Measurements from ENCODE around the gene CKMT1A.
A peak's percentile ranks its signal among the peaks of the same experiment; 100 is the strongest.
"Not testable (repeated sequence)": the region's sequence is repeated elsewhere in the genome, so short reads cannot be mapped to it uniquely, and the experiment has no call there.

Gene CKMT1A

DNA sequence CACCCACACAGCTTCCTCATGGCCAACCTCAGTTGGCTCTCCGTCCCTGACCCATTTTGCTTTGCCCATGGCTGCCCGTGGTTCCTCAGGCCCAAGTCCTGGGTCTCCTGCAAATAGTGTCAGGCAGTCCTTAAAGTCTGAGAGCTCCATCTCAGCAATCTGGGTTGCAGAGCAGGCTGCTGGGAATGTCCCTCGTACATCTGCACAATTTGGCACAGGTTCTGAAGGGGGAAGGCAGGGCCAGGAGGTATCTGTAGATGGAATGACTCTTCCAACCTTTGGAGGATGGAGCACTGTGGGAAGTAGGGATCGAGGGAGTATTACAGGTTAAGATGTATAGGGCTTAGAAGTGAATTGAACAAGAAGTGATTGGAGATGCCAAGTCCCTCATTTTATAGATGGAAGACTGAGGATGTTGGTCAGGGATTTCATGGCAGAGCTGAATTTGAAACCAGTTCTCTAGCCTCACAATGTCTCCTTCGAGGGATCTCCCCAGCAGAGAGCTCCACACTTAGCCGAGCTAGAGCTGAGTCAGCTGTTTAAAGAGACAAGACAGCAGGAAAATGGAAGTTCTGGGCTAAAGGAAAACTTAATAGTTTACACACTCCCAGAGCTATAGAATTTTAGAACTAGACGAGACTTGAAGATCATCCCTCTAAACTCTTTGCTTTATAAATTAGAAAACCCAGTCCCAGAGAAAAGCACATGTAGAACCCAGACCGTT lies 9.2 kb downstream of the CKMT1A start:
- TF ChIP-seq, protein P1, sequence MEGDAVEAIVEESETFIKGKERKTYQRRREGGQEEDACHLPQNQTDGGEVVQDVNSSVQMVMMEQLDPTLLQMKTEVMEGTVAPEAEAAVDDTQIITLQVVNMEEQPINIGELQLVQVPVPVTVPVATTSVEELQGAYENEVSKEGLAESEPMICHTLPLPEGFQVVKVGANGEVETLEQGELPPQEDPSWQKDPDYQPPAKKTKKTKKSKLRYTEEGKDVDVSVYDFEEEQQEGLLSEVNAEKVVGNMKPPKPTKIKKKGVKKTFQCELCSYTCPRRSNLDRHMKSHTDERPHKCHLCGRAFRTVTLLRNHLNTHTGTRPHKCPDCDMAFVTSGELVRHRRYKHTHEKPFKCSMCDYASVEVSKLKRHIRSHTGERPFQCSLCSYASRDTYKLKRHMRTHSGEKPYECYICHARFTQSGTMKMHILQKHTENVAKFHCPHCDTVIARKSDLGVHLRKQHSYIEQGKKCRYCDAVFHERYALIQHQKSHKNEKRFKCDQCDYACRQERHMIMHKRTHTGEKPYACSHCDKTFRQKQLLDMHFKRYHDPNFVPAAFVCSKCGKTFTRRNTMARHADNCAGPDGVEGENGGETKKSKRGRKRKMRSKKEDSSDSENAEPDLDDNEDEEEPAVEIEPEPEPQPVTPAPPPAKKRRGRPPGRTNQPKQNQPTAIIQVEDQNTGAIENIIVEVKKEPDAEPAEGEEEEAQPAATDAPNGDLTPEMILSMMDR (IDR thresholded peaks at IDR 0.05; ENCODE audit: low read depth, low read length): no peak
- H3K4me3 ChIP-seq (ENCODE audit: low read depth, low read length): no peak overlapping the region

DNA sequence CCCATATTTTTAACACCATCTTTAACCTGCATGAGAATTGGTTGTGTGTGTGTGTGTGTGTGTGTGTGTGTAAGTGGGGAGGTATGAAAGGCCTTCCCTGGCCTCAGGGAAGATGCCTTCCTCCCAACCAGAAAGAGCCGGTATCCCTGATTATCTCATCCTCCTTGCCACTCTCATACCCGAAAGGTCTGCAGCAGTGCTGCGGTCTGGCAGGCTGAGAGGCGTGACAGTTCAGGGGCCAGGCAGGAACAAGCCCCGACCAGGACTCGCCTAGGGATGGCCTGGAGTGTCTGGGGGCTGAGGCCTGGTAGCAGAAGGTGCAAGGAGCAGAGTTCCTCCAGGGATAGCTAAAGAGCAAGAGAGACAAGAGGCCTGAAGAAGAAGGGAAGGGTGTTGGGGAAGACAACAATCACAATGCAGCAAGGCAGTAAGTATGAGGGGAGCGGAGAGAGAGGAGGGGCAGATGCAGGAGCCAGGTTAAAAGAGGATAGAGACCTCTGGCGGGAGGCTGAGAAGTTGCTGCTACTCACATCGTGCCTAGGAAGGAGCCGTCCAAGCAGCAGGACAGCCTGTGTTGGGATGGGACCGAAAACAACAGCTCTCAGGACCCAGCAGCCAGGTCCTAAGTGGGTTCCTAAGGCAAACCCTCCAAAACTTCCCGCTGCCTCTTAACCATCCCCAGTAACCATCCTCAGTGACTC lies 16.9 kb downstream of the CKMT1A start:
- not testable (repeated sequence) for H3K4me3 ChIP-seq (ENCODE audit: low read depth, low read length)

DNA sequence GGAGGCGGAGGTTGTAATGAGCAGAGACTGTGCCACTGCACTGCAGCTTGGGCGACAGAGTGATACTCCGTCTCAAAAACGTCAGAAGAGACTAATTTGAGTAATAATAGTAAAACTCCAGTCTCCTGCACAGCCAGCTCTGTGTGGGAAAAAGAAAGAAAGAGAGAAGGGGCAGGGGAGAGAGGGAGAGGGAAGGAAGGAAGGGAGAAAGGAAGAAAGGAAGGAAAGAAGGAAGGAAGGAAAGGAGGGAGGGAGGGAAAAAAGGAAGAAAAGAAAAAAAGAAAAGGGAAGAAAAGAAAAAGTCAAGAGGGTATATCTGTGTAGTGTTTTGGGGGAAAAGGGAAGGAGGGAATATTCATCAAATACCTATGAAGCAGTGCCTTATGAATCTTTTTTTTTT lies 29.5 kb downstream of the CKMT1A start:
- TF ChIP-seq, protein P1 (IDR thresholded peaks at IDR 0.05; ENCODE audit: low read depth, low read length): no peak
- H3K4me3 ChIP-seq (ENCODE audit: low read depth, low read length): no peak overlapping the region

DNA sequence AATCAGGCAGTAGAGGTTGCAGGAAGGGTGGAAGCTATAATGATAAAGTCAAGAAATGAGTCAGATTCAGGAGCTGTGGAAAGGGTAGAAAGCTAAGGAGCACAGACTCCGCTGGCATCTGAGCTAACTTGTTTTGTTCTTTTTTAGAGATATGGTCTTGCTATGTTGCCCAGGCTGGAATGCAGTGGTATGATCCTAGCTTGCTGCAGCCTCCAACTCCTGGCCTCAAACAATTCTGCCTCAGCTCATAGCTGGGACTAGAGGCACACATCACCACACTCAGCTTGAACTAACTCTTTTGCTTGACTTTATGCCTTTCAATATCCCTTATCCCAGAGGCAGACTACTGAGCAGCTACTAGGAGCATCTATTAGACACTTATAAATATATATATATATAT lies 32.6 kb downstream of the CKMT1A start:
- H3K4me3 ChIP-seq (ENCODE audit: low read depth, low read length): not testable (repeated sequence)

DNA sequence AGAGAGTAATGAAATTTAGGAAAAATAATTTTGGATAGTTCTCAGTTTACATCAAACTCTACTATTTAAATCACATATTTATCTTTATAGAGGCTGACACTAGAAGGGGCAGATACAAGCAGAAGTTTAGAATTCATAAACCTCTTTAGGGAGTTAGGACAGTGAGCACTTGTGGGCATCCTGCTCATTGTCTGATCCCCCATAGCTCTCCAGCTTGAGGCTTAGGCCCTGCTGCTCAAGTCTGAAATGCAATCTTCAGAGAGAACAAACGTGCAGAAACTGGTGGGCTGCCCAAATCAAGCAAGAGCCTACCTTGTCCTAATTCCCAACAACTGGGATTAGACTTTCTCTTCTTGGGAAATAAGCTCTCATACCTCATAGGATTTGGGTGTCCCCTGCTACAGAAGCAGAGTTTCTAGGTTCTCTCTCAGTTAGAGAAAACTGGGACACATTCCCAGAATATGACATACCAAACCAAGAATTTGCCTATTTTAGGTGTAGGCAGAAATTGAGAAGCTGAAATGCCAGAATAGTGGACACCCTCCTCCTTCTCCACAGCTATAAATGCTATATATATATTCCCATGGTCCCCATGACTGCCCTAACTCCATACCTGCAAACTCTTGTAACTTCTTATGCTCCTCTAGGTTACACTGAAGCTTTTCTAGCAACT lies 34.5 kb downstream of the CKMT1A start:
- not testable (repeated sequence) for H3K4me3 ChIP-seq (ENCODE audit: low read depth, low read length)

DNA sequence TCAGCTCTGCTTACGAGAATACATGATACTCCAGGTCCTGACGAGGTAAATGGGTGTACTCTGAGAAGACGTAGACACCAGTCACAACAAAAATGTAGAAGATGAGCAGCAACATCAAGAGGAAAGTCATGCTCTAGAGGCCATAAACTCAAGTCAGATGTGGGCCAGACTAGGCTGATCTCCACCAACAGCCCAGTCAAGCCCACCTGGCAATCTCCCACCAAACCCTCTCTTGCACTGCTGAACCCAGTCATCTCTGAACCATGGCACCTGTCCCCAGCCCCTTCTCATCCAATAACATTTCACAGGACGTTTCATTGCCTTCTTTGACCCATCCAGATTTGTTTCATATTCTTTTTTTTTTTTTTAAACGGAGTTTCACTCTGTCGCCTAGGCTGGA lies 41.8 kb downstream of the CKMT1A start:
- TF ChIP-seq, protein P1 (IDR thresholded peaks at IDR 0.05; ENCODE audit: low read depth, low read length): no peak
- H3K4me3 ChIP-seq (ENCODE audit: low read depth, low read length): no peak overlapping the region

DNA sequence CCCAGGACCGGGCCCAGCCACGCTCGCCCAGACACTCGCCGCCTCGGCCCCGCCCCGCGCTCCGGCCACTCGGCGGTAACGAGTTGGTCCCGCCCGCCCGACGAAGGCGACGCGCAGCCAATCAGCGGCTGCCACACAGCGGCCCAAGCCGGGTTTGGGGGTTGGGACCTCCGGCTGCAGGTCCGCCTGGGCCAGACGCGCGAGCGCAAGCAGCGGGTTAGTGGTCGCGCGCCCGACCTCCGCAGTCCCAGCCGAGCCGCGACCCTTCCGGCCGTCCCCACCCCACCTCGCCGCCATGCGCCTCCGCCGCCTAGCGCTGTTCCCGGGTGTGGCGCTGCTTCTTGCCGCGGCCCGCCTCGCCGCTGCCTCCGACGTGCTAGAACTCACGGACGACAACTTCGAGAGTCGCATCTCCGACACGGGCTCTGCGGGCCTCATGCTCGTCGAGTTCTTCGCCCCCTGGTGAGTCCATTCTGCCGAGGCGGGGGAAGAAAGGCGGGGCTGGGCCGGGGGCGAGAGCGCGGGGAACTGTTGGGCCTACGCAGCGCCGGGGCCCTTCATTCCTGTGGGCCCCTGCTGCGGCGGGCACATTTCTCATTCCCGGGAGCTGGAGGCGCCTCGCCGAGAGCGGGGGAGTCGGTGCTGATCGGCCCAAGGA lies 52.7 kb downstream of the CKMT1A start, which contains the start of gene PDIA3:
TSS of gene PDIA3 (plus strand) at position 194 of the 658 bp plus-strand sequence. CDS start at position 296, 102 bp downstream.
- peak within 1 kb of the TSS; percentile 78 for H3K4me3 ChIP-seq (ENCODE audit: low read depth, low read length)

DNA sequence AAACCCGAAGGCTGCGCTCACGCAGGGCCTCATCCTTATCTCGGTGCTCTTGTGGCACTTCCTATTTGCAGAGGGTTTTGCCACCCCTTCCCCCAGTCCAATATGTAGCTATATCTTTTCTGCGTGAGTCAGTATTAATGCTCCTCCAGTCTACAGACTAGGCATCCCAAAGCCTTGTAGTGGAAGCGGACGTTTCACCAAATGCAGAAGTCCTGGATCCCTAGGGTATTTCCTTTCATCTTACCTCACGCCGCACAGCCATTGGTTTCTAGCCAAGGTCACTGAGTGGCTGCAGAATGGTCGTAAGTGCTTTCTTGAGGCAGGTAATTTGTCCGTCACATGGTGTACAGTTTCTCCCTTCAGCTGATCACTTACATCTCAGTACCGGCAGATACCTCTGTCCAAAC lies 53.2 kb downstream of the CKMT1A start:
- H3K4me3 ChIP-seq (ENCODE audit: low read depth, low read length): peak overlapping the region; percentile 78

DNA sequence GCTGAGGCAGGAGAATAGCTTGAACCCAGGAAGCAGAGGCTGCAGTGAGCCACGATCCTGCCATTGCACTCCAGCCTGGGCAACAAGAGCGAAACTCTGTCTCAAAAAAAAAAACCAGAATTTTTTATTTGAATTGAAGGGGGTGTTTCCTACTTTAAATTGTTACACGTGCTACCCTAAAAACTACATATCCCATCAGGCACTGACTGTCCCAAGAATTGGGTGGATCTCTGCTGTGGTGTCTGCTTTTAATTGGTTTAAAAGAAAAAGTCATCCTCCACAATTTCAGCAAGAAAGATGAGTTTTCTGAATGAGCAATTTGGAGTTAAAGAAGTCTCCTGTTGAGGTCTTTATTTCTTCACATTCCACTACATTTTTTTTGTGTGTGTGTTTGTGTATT lies 54.7 kb downstream of the CKMT1A start:
- no peak overlapping the region; the same call in 1 of the 2 replicates for H3K4me3 ChIP-seq (ENCODE audit: low read depth, low read length)

More for the DNA sequence above, 54.7 kb downstream of the CKMT1A start:
- TF ChIP-seq, protein P1 (IDR thresholded peaks at IDR 0.05; ENCODE audit: low read depth, low read length): no peak

Measured in WI38 (cell line).